ENCODE results near the gene PRRC2A. TPM values are rescaled to one million over a fixed set of nuclear protein-coding genes. Genes with fewer than 3 reads are reported as not detected.

PRRC2A gene
- total RNA-seq, 1 donor from 2014 or later = 188 TPM

DNA sequence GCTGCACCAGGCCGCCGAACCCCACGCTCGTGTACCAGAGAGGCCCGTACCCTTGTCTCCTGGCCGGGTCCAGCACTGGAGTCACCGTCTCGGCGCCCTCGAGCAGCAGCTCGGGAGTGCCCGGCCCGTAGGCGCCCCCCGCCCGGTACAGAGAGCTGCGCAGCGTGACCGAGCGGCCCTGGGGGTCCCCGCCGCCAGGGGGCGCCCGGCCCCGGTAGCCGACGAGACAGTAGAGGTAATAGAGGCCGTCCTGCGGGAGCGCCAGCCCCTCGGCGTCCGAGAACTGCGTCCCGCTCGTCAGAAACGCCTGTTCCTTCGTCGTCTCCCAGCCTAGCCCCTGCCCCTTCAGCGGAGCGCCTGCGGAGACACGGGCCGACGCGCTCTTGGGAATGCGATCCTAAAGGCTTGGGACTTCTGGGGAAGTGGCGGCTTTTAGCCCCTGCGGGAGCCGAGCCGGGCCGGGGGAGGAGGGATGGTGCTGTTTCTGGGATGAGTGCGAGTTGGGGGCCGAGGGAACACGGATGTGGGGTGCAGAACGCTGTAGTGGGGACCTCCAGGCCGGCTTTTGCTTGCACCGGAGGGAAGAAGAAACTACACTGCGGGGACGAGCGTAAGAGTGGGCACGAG lies 39.6 kb upstream of the PRRC2A start:
- H3K36me3 ChIP-seq (ENCODE audit: insufficient read depth, low read length) = no peaks in the 10 kb centered on the region
- H3K36me3 Mint-ChIP-seq (ENCODE audit: low read depth, unreplicated experiment) = no peaks in the 10 kb centered on the region

DNA sequence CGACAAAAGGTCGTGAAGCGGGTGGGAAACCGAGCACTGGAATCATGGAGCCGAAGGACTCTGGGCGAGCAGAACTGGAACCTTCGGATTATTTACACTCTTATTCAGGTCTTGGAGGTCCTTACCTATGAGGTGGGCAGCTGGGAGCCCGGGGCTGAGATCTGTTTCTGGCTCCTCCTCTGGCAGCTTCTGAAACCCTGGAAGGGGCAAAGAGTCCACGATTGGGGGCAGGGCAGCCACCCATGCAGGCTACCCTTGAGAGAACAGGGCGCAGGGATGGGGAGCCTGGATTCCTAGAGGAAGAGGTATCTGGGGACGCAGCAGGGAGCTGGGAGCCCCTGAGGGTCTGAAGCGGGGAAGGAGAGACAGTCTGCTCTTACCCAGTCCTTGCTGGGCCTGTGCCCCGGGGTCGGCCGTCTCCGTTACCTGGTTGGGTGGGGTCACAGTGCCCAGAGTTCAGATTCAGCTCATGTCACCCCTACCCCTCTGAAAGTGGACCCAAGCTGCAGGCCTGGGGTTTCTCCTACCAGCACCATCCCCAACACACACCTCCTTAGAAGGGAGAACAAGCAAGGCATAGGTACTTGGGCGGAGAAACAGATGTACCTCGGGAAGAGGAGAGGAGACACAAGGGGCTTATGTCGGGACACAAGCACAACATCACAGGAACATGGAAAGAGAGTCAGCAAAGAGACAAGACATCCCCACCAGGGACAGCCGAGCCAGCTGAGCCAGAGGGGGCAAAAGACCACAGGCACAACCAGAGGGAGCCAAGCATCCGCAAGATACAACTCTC lies 38.9 kb upstream of the PRRC2A start:
- Mint-ChIP-seq H3K9me3 (ENCODE audit: unreplicated experiment) (no peaks in the 10 kb centered on the region), H3K27ac (ENCODE audit: unreplicated experiment) (peak overlapping the region; percentile 48), H3K27me3 (ENCODE audit: low read depth, unreplicated experiment) (peaks cover 6% of the 10 kb centered on the region), H3K36me3 (ENCODE audit: low read depth, unreplicated experiment) (no peaks in the 10 kb centered on the region), H3K4me1 (ENCODE audit: low read depth, unreplicated experiment) (peaks cover 4% of the 10 kb centered on the region), H3K4me3 (ENCODE audit: unreplicated experiment) (peak overlapping the region; percentile 98)
- Histone ChIP-seq H3K27ac (ENCODE audit: low read depth, low read length) (no peak overlapping the region), H3K9ac (ENCODE audit: low read length) (peak overlapping the region; percentile 86), H3K36me3 (ENCODE audit: insufficient read depth, low read length) (no peaks in the 10 kb centered on the region), H3K9me3 (ENCODE audit: insufficient read depth, low read depth, low read length) (no peaks in the 10 kb centered on the region), H4K20me1 (ENCODE audit: insufficient read depth, low read length) (no peaks in the 10 kb centered on the region), H3K27me3 (ENCODE audit: insufficient read depth, low read length) (no peaks in the 10 kb centered on the region), H3K4me2 (ENCODE audit: low read length) (peak overlapping the region; percentile 95), H3K4me3 (ENCODE audit: insufficient read depth, low read depth, low read length) (peak overlapping the region; percentile 77), H3K4me1 (ENCODE audit: insufficient read depth, low read length) (peaks cover 11% of the 10 kb centered on the region), H2AFZ (ENCODE audit: low read depth, low read length) (peak overlapping the region; percentile 98), H3K79me2 (ENCODE audit: insufficient read depth, low read length) (no peaks in the 10 kb centered on the region)
- DNase-seq (ENCODE audit: low read depth) (no peak), FAIRE-seq (no peak)
- TF ChIP-seq EZH2 (IDR thresholded peaks at IDR 0.05; ENCODE audit: insufficient read depth, low read length) = no peak
- TF ChIP-seq, protein P1, sequence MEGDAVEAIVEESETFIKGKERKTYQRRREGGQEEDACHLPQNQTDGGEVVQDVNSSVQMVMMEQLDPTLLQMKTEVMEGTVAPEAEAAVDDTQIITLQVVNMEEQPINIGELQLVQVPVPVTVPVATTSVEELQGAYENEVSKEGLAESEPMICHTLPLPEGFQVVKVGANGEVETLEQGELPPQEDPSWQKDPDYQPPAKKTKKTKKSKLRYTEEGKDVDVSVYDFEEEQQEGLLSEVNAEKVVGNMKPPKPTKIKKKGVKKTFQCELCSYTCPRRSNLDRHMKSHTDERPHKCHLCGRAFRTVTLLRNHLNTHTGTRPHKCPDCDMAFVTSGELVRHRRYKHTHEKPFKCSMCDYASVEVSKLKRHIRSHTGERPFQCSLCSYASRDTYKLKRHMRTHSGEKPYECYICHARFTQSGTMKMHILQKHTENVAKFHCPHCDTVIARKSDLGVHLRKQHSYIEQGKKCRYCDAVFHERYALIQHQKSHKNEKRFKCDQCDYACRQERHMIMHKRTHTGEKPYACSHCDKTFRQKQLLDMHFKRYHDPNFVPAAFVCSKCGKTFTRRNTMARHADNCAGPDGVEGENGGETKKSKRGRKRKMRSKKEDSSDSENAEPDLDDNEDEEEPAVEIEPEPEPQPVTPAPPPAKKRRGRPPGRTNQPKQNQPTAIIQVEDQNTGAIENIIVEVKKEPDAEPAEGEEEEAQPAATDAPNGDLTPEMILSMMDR (IDR thresholded peaks at IDR 0.05; ENCODE audit: insufficient read depth, low read depth, low read length) = no peak

More for the DNA sequence above, 39.6 kb upstream of the PRRC2A start:
- Histone ChIP-seq H3K9me3 (ENCODE audit: insufficient read depth, low read depth, low read length) (no peaks in the 10 kb centered on the region), H3K4me2 (ENCODE audit: low read length) (peak overlapping the region; percentile 95), H3K4me3 (ENCODE audit: insufficient read depth, low read depth, low read length) (peak overlapping the region; percentile 77), H3K9ac (ENCODE audit: low read length) (peak overlapping the region; percentile 86), H3K27ac (ENCODE audit: low read depth, low read length) (peak overlapping the region; percentile 23), H3K27me3 (ENCODE audit: insufficient read depth, low read length) (no peaks in the 10 kb centered on the region), H4K20me1 (ENCODE audit: insufficient read depth, low read length) (no peaks in the 10 kb centered on the region), H3K79me2 (ENCODE audit: insufficient read depth, low read length) (no peaks in the 10 kb centered on the region), H2AFZ (ENCODE audit: low read depth, low read length) (peak overlapping the region; percentile 98), H3K4me1 (ENCODE audit: insufficient read depth, low read length) (peaks cover 11% of the 10 kb centered on the region)
- H3K27ac Mint-ChIP-seq (ENCODE audit: unreplicated experiment) = peak overlapping the region; percentile 48
- no peaks in the 10 kb centered on the region for H3K9me3 Mint-ChIP-seq (ENCODE audit: unreplicated experiment)
- H3K4me3 Mint-ChIP-seq (ENCODE audit: unreplicated experiment) = peak overlapping the region; percentile 98
- FAIRE-seq = no peak
- H3K4me1 Mint-ChIP-seq (ENCODE audit: low read depth, unreplicated experiment) = peaks cover 4% of the 10 kb centered on the region
- TF ChIP-seq, protein P1 (IDR thresholded peaks at IDR 0.05; ENCODE audit: insufficient read depth, low read depth, low read length) = peak; percentile 55
- no peak for TF ChIP-seq EZH2 (IDR thresholded peaks at IDR 0.05; ENCODE audit: insufficient read depth, low read length)
- peak; percentile 52 for DNase-seq (ENCODE audit: low read depth)
- peaks cover 13% of the 10 kb centered on the region for H3K27me3 Mint-ChIP-seq (ENCODE audit: low read depth, unreplicated experiment)
